H9 (cell line): Measurements from ENCODE around the gene HABP4. TPM values are rescaled to one million over a fixed set of nuclear protein-coding genes. Genes with fewer than 3 reads are reported as not detected.

ENCODE experiments used
- DNase-seq: peaks from one replicate; pipeline ENCODE4 v3.0.0-alpha.2; 2017
- H2AFZ ChIP-seq: one replicate; pipeline ENCODE4 v1.6.1; 2013; ENCODE audit warnings: mild to moderate bottlenecking, low read length, control low read depth, moderate library complexity
- H2AK5ac ChIP-seq: 2 replicates; pipeline ENCODE4 v1.6.1; 2013; ENCODE audit warnings: low read length, control low read depth, mixed read lengths; ENCODE audit not compliant: insufficient read length
- H2BK120ac ChIP-seq: one replicate; pipeline ENCODE4 v1.6.1; 2013; ENCODE audit warnings: low read depth, mild to moderate bottlenecking, low read length, control low read depth, inconsistent platforms; ENCODE audit not compliant: poor library complexity, severe bottlenecking
- H2BK12ac ChIP-seq: 2 replicates; pipeline ENCODE4 v1.6.1; 2013; ENCODE audit warnings: low read length, control low read depth, mixed read lengths, low read depth; ENCODE audit not compliant: insufficient read length
- H2BK15ac ChIP-seq: 2 replicates; pipeline ENCODE4 v1.6.1; 2013; ENCODE audit warnings: low read depth, low read length, control low read depth
- H2BK20ac ChIP-seq: one replicate; pipeline ENCODE4 v1.6.1; 2013; ENCODE audit warnings: low read depth, mild to moderate bottlenecking, low read length, control low read depth, inconsistent platforms; ENCODE audit not compliant: poor library complexity, severe bottlenecking
- H2BK5ac ChIP-seq: 2 replicates; pipeline ENCODE4 v1.6.1; 2013; ENCODE audit warnings: low read length, control low read depth, mixed read lengths; ENCODE audit not compliant: insufficient read length
- H3K14ac ChIP-seq: 2 replicates; pipeline ENCODE4 v1.6.1; 2013; ENCODE audit warnings: low read length, control low read depth; ENCODE audit not compliant: insufficient read depth
- H3K18ac ChIP-seq: 2 replicates; pipeline ENCODE4 v1.6.1; 2013; ENCODE audit warnings: low read depth, mild to moderate bottlenecking, mixed read lengths, low read length, control low read depth; ENCODE audit not compliant: insufficient read length
- H3K23ac ChIP-seq: 2 replicates; pipeline ENCODE4 v1.6.1; 2013; ENCODE audit warnings: low read length, control low read depth, mixed read lengths, low read depth; ENCODE audit not compliant: insufficient read length
- H3K23me2 ChIP-seq: 2 replicates; pipeline ENCODE4 v1.6.1; 2013; ENCODE audit warnings: low read depth, mild to moderate bottlenecking, mixed read lengths, low read length, control low read depth; ENCODE audit not compliant: insufficient read length, poor library complexity, severe bottlenecking
- H3K27ac ChIP-seq: 2 replicates; pipeline ENCODE4 v1.5.1; 2013; ENCODE audit warnings: low read length, control low read depth, mixed read lengths, low read depth; ENCODE audit not compliant: insufficient read length
- H3K27me3 ChIP-seq: 2 replicates; pipeline ENCODE4 v1.6.1; 2013; ENCODE audit warnings: low read length, control low read depth, inconsistent platforms; ENCODE audit not compliant: insufficient read depth
- H3K4ac ChIP-seq: 2 replicates; pipeline ENCODE4 v1.6.1; 2013; ENCODE audit warnings: low read depth, mild to moderate bottlenecking, control low read depth, inconsistent platforms, low read length, moderate library complexity
- H3K4me1 ChIP-seq: 2 replicates; pipeline ENCODE4 v1.6.1; 2013; ENCODE audit warnings: low read length, control low read depth, inconsistent platforms; ENCODE audit not compliant: insufficient read depth
- H3K4me2 ChIP-seq: 2 replicates; pipeline ENCODE4 v1.6.1; 2013; ENCODE audit warnings: low read length, control low read depth, mixed read lengths; ENCODE audit not compliant: insufficient read length, insufficient read depth
- H3K56ac ChIP-seq: 2 replicates; pipeline ENCODE4 v1.6.1; 2013; ENCODE audit warnings: low read depth, mild to moderate bottlenecking, mixed read lengths, low read length, control low read depth; ENCODE audit not compliant: insufficient read length
- H3K79me1 ChIP-seq: 2 replicates; pipeline ENCODE4 v1.6.1; 2013; ENCODE audit warnings: low read depth, mild to moderate bottlenecking, moderate library complexity, low read length, control low read depth, inconsistent platforms; ENCODE audit not compliant: insufficient read depth, poor library complexity, severe bottlenecking
- H3K79me2 ChIP-seq: 2 replicates; pipeline ENCODE4 v1.6.1; 2013; ENCODE audit warnings: low read length, control low read depth, inconsistent platforms; ENCODE audit not compliant: insufficient read depth
- H3K9ac ChIP-seq: 2 replicates; pipeline ENCODE4 v1.6.1; 2013; ENCODE audit warnings: low read length, control low read depth, mixed read lengths; ENCODE audit not compliant: insufficient read length; ENCODE audit errors: extremely low read depth
- H3K9me3 ChIP-seq: one replicate; pipeline ENCODE4 v1.6.1; 2013; ENCODE audit warnings: low read depth, low read length, inconsistent platforms; ENCODE audit not compliant: control insufficient read depth
- H3T11ph ChIP-seq: one replicate; pipeline ENCODE4 v1.6.1; 2013; ENCODE audit warnings: mild to moderate bottlenecking, low read length, control low read depth, inconsistent platforms
- H4K20me1 ChIP-seq: one replicate; pipeline ENCODE4 v1.6.1; 2013; ENCODE audit not compliant: control insufficient read depth, insufficient read length, insufficient read depth
- H4K5ac ChIP-seq: 2 replicates; pipeline ENCODE4 v1.6.1; 2013; ENCODE audit warnings: low read depth, mild to moderate bottlenecking, mixed read lengths, low read length, control low read depth; ENCODE audit not compliant: insufficient read length
- H4K8ac ChIP-seq: replicated peaks from 2 replicates; pipeline ENCODE4 v1.6.1; 2013; ENCODE audit warnings: low read length, control low read depth, mixed read lengths, low read depth; ENCODE audit not compliant: insufficient read length
- H4K91ac ChIP-seq: 2 replicates; pipeline ENCODE4 v1.6.1; 2013; ENCODE audit warnings: low read depth, mild to moderate bottlenecking, moderate library complexity, mixed read lengths, low read length, control low read depth; ENCODE audit not compliant: insufficient read length
- H3K27ac Mint-ChIP-seq, 3 experiments: 2 replicates in 2 of 3; 3 replicates in 1 of 3; pipeline ENCODE4 v1.8.0; 2020 to 2021; ENCODE audit warnings: mixed read lengths in 3 of 3, mild to moderate bottlenecking in 1 of 3, moderate library complexity in 1 of 3
- H3K27me3 Mint-ChIP-seq: 2 replicates; pipeline ENCODE4 v1.8.0; 2021; ENCODE audit warnings: low read depth, mild to moderate bottlenecking, moderate library complexity, mixed read lengths
- H3K36me3 Mint-ChIP-seq, 3 experiments: 2 replicates in 2 of 3; 3 replicates in 1 of 3; pipeline ENCODE4 v1.8.0; 2020 to 2021; ENCODE audit warnings: low read depth in 3 of 3, mixed read lengths in 3 of 3; ENCODE audit not compliant: insufficient read depth in 1 of 3
- H3K4me1 Mint-ChIP-seq, 2 experiments: 2 replicates each; pipeline ENCODE4 v1.8.0; 2020; ENCODE audit warnings: mixed read lengths in 2 of 2
- H3K4me3 Mint-ChIP-seq, 2 experiments: 2 replicates in 1 of 2; 3 replicates in 1 of 2; pipeline ENCODE4 v1.8.0; 2020 to 2021; ENCODE audit warnings: mild to moderate bottlenecking in 2 of 2, mixed read lengths in 2 of 2, moderate library complexity in 1 of 2
- H3K9me3 Mint-ChIP-seq, 2 experiments: 2 replicates in 1 of 2; 3 replicates in 1 of 2; pipeline ENCODE4 v1.8.0; 2020; ENCODE audit warnings: mild to moderate bottlenecking in 2 of 2, mixed read lengths in 2 of 2, moderate library complexity in 1 of 2
- WGBS: extraction: QIAGEN DNeasy Blood & Tissue Kit; methylation state at CpG from one replicate; pipeline ENCODE4 v1.1.7; 2013; ENCODE audit warnings: missing lambda C conversion rate, low lambda C conversion rate, mixed read lengths; ENCODE audit not compliant: insufficient read length; ENCODE audit errors: extremely low coverage; 5-methylcytosine and 5-hydroxymethylcytosine counted together
- long read RNA-seq: library from polyadenylated mRNA; unstranded; transcript quantifications from one replicate; pipeline ENCODE4 v2.0.0, GENCODE V29; 2020
- total RNA-seq: library from RNA; stranded (reverse); gene quantifications from 2 replicates; pipeline ENCODE4 v1.2.1, GENCODE V29; 2021
- TF ChIP-seq, protein P1 (sequence below): fragments of 200-600 bp; sonication (generic); conservative IDR thresholded peaks from 3 replicates; pipeline ENCODE4 v1.8.0; 2021; ENCODE audit warnings: antibody characterized with exemption, mild to moderate bottlenecking

The HABP4 gene
- 6.8 and 7.5 TPM in 2 replicates for total RNA-seq
- long read RNA-seq: 0 reads

DNA sequence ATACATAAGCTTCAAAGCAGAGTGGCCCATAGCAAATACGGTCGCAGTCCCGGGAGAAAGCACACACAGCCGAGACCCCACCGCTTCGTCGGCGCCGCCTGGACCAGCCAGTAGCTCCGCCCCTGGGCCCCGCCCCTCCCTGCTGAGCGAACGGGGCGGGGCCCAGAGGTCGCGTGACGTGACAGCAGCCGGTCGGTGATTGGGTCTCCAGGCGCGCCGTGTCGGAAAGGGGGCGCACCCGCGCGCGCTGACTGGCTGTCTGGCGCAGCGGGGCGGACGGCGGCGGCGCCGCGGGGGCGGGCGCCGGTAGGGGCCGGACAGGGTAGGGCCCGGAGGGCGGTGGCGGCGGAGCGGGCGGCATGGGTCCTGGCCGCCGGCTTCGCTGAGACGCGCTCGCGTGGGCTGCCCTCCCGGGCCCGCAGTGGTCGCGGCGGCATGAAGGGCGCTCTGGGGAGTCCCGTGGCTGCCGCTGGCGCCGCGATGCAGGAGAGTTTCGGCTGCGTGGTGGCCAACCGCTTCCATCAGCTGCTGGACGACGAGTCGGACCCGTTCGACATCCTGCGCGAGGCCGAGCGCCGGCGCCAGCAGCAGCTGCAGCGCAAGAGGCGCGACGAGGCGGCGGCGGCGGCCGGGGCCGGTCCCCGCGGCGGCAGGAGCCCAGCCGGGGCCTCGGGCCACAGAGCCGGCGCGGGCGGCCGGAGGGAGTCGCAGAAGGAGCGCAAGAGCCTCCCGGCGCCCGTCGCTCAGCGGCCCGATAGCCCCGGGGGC lies at the start of gene HABP4:
Gene HABP4, plus strand, starts transcription at position 325 of the 768 bp plus-strand sequence. Its CDS starts 111 bp downstream, at position 436.
- H3K27me3 ChIP-seq: peaks cover 5% of the 10 kb centered on the region; the same call in 1 of the 2 replicates
- H3K18ac ChIP-seq: peak within 1 kb of the TSS; percentile 80
- Mint-ChIP-seq H3K9me3 (no peaks in the 10 kb centered on the region), H3K36me3 (no peaks in the 10 kb centered on the region), H3K4me1 (peaks cover 10 to 12% of the 10 kb centered on the region in 2 experiments), H3K4me3 (peak within 1 kb of the TSS; percentile 80 to 93), H3K27me3 (peaks cover 29% of the 10 kb centered on the region), H3K27ac (no peak within 1 kb of the TSS; a peak in 1 of 7 replicates)
- no peaks in the 10 kb centered on the region for H3K79me1 ChIP-seq
- peak; percentile 95 for DNase-seq
- no peak within 1 kb of the TSS for H2BK120ac ChIP-seq
- no peak within 1 kb of the TSS for H2AK5ac ChIP-seq
- no peak within 1 kb of the TSS for H2BK15ac ChIP-seq
- no peak within 1 kb of the TSS for H2BK5ac ChIP-seq
- H3K23me2 ChIP-seq: peaks cover 6% of the 10 kb centered on the region
- peak within 1 kb of the TSS; percentile 62 for H3K9ac ChIP-seq
- H3K4me1 ChIP-seq: no peaks in the 10 kb centered on the region
- H2BK20ac ChIP-seq: no peak within 1 kb of the TSS
- no peak within 1 kb of the TSS for H3K27ac ChIP-seq
- H3K56ac ChIP-seq: no peak within 1 kb of the TSS
- no peak within 1 kb of the TSS for H4K8ac ChIP-seq
- no peak within 1 kb of the TSS for H3K23ac ChIP-seq
- H4K20me1 ChIP-seq: no peaks in the 10 kb centered on the region
- H3K79me2 ChIP-seq: no peaks in the 10 kb centered on the region
- peak within 1 kb of the TSS; percentile 77 for H3K14ac ChIP-seq
- H3K4me2 ChIP-seq: peak within 1 kb of the TSS; percentile 88
- H4K5ac ChIP-seq: no peak within 1 kb of the TSS
- H3T11ph ChIP-seq: no peak within 1 kb of the TSS
- no peak within 1 kb of the TSS for H3K4ac ChIP-seq
- H3K9me3 ChIP-seq: no peaks in the 10 kb centered on the region
- no peak within 1 kb of the TSS for H2BK12ac ChIP-seq
- TF ChIP-seq, protein P1, sequence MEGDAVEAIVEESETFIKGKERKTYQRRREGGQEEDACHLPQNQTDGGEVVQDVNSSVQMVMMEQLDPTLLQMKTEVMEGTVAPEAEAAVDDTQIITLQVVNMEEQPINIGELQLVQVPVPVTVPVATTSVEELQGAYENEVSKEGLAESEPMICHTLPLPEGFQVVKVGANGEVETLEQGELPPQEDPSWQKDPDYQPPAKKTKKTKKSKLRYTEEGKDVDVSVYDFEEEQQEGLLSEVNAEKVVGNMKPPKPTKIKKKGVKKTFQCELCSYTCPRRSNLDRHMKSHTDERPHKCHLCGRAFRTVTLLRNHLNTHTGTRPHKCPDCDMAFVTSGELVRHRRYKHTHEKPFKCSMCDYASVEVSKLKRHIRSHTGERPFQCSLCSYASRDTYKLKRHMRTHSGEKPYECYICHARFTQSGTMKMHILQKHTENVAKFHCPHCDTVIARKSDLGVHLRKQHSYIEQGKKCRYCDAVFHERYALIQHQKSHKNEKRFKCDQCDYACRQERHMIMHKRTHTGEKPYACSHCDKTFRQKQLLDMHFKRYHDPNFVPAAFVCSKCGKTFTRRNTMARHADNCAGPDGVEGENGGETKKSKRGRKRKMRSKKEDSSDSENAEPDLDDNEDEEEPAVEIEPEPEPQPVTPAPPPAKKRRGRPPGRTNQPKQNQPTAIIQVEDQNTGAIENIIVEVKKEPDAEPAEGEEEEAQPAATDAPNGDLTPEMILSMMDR: no peak
- no peak within 1 kb of the TSS for H2AFZ ChIP-seq
- WGBS: no CpG with 5 or more reads among the region's 108 CpGs
- H4K91ac ChIP-seq: no peak within 1 kb of the TSS
